ENCODE data around the gene FUZ.

The FUZ gene

GRCh38 chr19:49761249-49761624, 51.9 kb downstream of the FUZ start:
- no peaks in the 10 kb centered on the region for H3K27me3 ChIP-seq (ENCODE audit: control insufficient read depth in 1 of 2, insufficient read depth in 2 of 2, low read length in 2 of 2)
- peaks cover 5 to 7% of the 10 kb centered on the region in 2 donors for H3K4me1 ChIP-seq (ENCODE audit: control insufficient read depth in 1 of 2, insufficient read depth in 2 of 2, low read length in 2 of 2)
- H3K9ac ChIP-seq (ENCODE audit: low read depth in 1 of 2, low read length in 2 of 2), result no peak overlapping the region
- H3K27ac ChIP-seq (ENCODE audit: low read depth, low read length), result no peak overlapping the region
- H3K36me3 ChIP-seq (ENCODE audit: control insufficient read depth in 1 of 2, insufficient read depth in 2 of 2, low read length in 2 of 2), result no peaks in the 10 kb centered on the region
- no peaks in the 10 kb centered on the region for H3K9me3 ChIP-seq (ENCODE audit: control insufficient read depth in 1 of 2, low read length in 2 of 2)
- H3K4me3 ChIP-seq (ENCODE audit: low read depth in 1 of 2, low read length in 2 of 2), result no peak overlapping the region

- Histone ChIP-seq H3K9ac (ENCODE audit: low read depth in 1 of 2, low read length in 2 of 2) (no peak overlapping the region), H3K36me3 (ENCODE audit: control insufficient read depth in 1 of 2, insufficient read depth in 2 of 2, low read length in 2 of 2) (no peaks in the 10 kb centered on the region), H3K4me1 (ENCODE audit: control insufficient read depth in 1 of 2, insufficient read depth in 2 of 2, low read length in 2 of 2) (no peaks in the 10 kb centered on the region), H3K27ac (ENCODE audit: low read depth, low read length) (no peak overlapping the region), H3K27me3 (ENCODE audit: control insufficient read depth in 1 of 2, insufficient read depth in 2 of 2, low read length in 2 of 2) (no peaks in the 10 kb centered on the region), H3K4me3 (ENCODE audit: low read depth in 1 of 2, low read length in 2 of 2) (no peak overlapping the region), H3K9me3 (ENCODE audit: control insufficient read depth in 1 of 2, low read length in 2 of 2) (peaks cover 0 to 5% of the 10 kb centered on the region in 2 donors)
Observed at GRCh38 chr19:49758292-49758691, 54.8 kb downstream of the FUZ start.

Data from duodenal mucosa (tissue), 2 donors.